Measurements from ENCODE around the gene APOC1. TPM values are rescaled to one million over a fixed set of nuclear protein-coding genes. Genes with fewer than 3 reads are reported as not detected.
A peak's percentile ranks its signal among the peaks of the same experiment; 100 is the strongest.

Gene APOC1
- total and polyA plus RNA-seq, 11 donors: 0.83 to 84.7 (median 2.8) TPM; not detected in 1

DNA sequence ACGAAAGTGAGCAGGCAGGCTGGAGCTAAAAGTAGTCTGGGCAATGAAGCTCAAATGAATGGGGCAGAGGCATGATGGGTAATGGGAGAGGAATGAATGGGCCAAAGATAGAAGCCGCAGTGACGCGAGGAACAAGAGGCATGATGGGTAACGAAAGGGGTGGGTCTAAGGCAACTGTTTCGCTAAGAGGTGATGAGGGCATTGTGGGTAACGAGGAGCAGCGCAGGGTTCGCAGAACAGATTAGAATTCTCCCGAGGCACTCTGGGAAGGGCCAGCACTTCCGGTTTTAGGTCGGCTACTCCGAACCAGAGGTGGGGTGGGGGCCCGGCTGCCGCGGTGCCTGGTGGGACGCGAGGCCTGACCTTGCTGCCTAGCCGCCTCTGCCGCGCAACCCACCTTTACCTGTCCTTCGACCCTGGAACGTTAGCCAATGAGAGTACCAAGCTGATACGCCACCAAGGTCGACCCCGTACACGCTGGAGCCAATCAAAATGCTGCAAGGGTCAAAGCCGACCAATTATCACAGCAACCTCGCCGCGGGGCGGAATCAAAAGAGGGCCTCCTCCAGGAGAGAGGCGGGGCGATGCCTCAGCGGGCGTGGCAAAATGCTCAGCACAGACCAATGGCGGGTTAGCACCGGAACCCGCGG lies 23.9 kb upstream of the APOC1 start:
- peak overlapping the region; percentile 28 to 100 (median 73) for H3K4me3 ChIP-seq
- peak overlapping the region; percentile 86 to 96 (median 94) for H3K27ac ChIP-seq
- 0 to 1% (median 0%) methylated on average over 34 to 40 of the region's 40 CpGs for WGBS, 4 donors
- intact Hi-C loops (cut with DNase I): loop anchor here in 7 of 10 donors (1.0 to 10.0 kb wide), 4 partner anchors 43 to 164 kb away; partner anchors contain the start of gene NECTIN2 (in 6 of the 7)
- TF ChIP-seq POLR2A (IDR thresholded peaks at IDR 0.05): peak in 1 of 2 donors; percentile 69
- TF ChIP-seq, protein P1, sequence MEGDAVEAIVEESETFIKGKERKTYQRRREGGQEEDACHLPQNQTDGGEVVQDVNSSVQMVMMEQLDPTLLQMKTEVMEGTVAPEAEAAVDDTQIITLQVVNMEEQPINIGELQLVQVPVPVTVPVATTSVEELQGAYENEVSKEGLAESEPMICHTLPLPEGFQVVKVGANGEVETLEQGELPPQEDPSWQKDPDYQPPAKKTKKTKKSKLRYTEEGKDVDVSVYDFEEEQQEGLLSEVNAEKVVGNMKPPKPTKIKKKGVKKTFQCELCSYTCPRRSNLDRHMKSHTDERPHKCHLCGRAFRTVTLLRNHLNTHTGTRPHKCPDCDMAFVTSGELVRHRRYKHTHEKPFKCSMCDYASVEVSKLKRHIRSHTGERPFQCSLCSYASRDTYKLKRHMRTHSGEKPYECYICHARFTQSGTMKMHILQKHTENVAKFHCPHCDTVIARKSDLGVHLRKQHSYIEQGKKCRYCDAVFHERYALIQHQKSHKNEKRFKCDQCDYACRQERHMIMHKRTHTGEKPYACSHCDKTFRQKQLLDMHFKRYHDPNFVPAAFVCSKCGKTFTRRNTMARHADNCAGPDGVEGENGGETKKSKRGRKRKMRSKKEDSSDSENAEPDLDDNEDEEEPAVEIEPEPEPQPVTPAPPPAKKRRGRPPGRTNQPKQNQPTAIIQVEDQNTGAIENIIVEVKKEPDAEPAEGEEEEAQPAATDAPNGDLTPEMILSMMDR (IDR thresholded peaks at IDR 0.05): no peak
- H3K36me3 ChIP-seq: peaks cover 0 to 61% (median 60%) of the 10 kb centered on the region in 9 donors
- H3K27me3 ChIP-seq: no peaks in the 10 kb centered on the region
- DNase-seq (peak in 3 of 5 donors; percentile 100), ATAC-seq (peak; percentile 92 to 95 (median 94))
- H3K4me1 ChIP-seq: peaks cover 0 to 31% (median 21%) of the 10 kb centered on the region in 12 donors
- H3K9me3 ChIP-seq: no peaks in the 10 kb centered on the region

DNA sequence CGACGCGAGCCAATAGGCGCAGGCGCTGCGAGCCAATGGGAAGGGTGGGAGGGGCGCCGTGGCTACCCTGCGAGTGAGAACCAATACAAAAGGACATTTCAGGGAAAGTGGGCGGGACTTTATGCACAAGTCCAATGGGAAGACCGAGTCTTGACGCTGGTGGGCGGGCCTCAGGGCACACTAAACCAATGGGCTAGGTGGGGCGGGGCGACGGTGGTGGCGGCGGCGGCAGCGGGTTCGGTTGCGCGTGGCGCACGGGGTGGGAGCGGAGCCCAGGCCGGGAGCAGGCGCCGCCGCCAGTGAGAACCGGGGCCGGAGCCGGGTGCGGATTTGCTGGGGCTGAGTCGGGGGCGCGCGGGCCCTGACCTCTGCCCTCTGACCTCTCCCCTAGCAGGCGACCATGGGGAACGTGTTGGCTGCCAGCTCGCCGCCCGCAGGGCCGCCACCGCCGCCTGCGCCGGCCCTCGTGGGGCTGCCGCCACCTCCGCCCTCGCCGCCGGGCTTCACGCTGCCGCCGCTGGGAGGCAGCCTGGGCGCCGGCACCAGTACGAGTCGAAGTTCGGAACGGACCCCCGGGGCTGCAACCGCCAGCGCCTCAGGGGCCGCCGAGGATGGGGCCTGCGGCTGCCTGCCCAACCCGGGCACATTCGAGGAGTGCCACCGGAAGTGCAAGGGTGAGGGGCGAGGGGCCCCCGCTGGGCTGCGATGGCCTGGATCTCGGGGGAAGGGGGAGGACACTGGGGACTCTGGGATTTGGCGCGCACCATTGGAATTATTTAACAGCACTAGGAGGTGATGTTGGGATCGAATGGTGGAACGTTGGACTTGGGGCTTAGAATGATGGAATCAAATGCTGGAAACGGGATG lies 23.2 kb upstream of the APOC1 start, which contains the start of gene TOMM40:
TSS of gene TOMM40 (plus strand) at position 239 of the 867 bp plus-strand sequence. CDS start at position 401, 162 bp downstream.
- Histone ChIP-seq H3K9me3 (no peaks in the 10 kb centered on the region), H3K27ac (peak within 1 kb of the TSS; percentile 86 to 96 (median 94)), H3K27me3 (no peaks in the 10 kb centered on the region), H3K4me1 (peaks cover 0 to 31% (median 21%) of the 10 kb centered on the region in 12 donors), H3K4me3 (peak within 1 kb of the TSS; percentile 70 to 100 (median 88)), H3K36me3 (peaks cover 0 to 62% (median 60%) of the 10 kb centered on the region in 9 donors)
- DNase-seq: peak in 2 of 5 donors; percentile 100
- peak in 1 of 4 donors; percentile 87 for ATAC-seq
- TF ChIP-seq POLR2A (IDR thresholded peaks at IDR 0.05): peak in 1 of 2 donors; percentile 60
- TF ChIP-seq, protein P1 (IDR thresholded peaks at IDR 0.05): peak in 3 of 12 donors; percentile 8 to 36 (median 13)
- intact Hi-C loops (cut with DNase I): loop anchor here in 6 of 10 donors (2.0 to 10.0 kb wide), 3 partner anchors 44 to 164 kb away; partner anchors contain the start of gene NECTIN2 (in 5 of the 6)
- WGBS, 4 donors: 0 to 1% (median 0%) methylated on average over 24 to 81 of the region's 81 CpGs

DNA sequence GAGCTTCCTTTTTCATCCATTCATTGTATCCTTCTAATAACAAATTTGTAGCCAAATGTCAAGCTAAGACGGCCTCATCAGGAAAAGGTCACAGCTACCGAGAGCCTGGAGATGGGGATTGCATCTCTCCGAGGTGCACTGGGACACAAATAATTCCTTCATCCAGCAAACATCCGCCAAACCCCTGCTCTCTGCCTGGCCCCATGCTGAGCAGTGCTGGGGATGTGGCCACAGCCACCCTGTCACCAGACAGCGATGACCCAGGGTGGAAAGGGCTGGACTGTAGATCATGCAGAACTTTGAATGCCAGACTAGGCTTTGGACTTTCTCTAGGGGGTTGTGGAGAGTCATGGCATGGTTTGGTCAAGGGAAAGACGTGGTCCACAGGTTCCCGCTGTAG lies 21.5 kb upstream of the APOC1 start:
- DNase-seq (no peak), ATAC-seq (no peak)
- Histone ChIP-seq H3K27ac (no peak overlapping the region), H3K4me3 (peak overlapping the region in 2 of 12 donors; percentile 83 to 99), H3K27me3 (no peaks in the 10 kb centered on the region), H3K4me1 (peaks cover 0 to 31% (median 21%) of the 10 kb centered on the region in 12 donors), H3K36me3 (peaks cover 0 to 62% (median 57%) of the 10 kb centered on the region in 9 donors), H3K9me3 (no peaks in the 10 kb centered on the region)
- TF ChIP-seq, protein P1 (IDR thresholded peaks at IDR 0.05): no peak
- TF ChIP-seq POLR2A (IDR thresholded peaks at IDR 0.05): no peak
- 81 to 93% (median 89%) methylated on average over 7 of the region's 7 CpGs for WGBS, 4 donors
- intact Hi-C loops (cut with DNase I): loop anchor here in 3 of 10 donors (5.0 to 10.0 kb wide), 2 partner anchors 46 to 162 kb away; partner anchors contain the start of gene NECTIN2 (in 2 of the 3)
